Astrocyte (in vitro differentiated cells and primary cell): ENCODE measurements around the gene SPOCK1. TPM values are rescaled to one million over a fixed set of nuclear protein-coding genes. Genes with fewer than 3 reads are reported as not detected.

Experiments
- DNase-seq: peaks from one replicate; pipeline ENCODE4 v3.0.0-alpha.2; 2010; ENCODE audit warnings: low read depth
- FAIRE-seq: peaks from 2 replicates; lab custom pipeline; 2011; peaks lifted over from hg19 to GRCh38; lab: Jason Lieb, UNC
- H2AFZ ChIP-seq: 2 replicates; pipeline ENCODE4 v1.6.0; 2012; ENCODE audit warnings: low read depth, low read length, inconsistent platforms
- H3K27ac ChIP-seq: 2 replicates; pipeline ENCODE4 v1.5.1; 2011; ENCODE audit warnings: low read depth, low read length, inconsistent platforms
- H3K27me3 ChIP-seq: 2 replicates; pipeline ENCODE4 v1.6.0; 2011; ENCODE audit warnings: low read length, inconsistent platforms; ENCODE audit not compliant: insufficient read depth
- H3K36me3 ChIP-seq: 2 replicates; pipeline ENCODE4 v1.5.1; 2011; ENCODE audit warnings: low read length, inconsistent platforms; ENCODE audit not compliant: insufficient read depth
- H3K4me1 ChIP-seq: 2 replicates; pipeline ENCODE4 v1.5.1; 2011; ENCODE audit warnings: low read length, inconsistent platforms; ENCODE audit not compliant: insufficient read depth
- H3K4me2 ChIP-seq: 2 replicates; pipeline ENCODE4 v1.6.0; 2012; ENCODE audit warnings: low read length, inconsistent platforms
- H3K4me3 ChIP-seq: 2 replicates; pipeline ENCODE4 v1.5.1; 2011; ENCODE audit warnings: low read depth, mild to moderate bottlenecking, low read length, inconsistent platforms; ENCODE audit not compliant: insufficient read depth
- H3K79me2 ChIP-seq: 2 replicates; pipeline ENCODE4 v1.6.0; 2012; ENCODE audit warnings: mild to moderate bottlenecking, low read length, inconsistent platforms; ENCODE audit not compliant: insufficient read depth
- H3K9ac ChIP-seq: 2 replicates; pipeline ENCODE4 v1.6.0; 2012; ENCODE audit warnings: mild to moderate bottlenecking, low read length, inconsistent platforms
- H3K9me3 ChIP-seq: 2 replicates; pipeline ENCODE4 v1.5.1; 2012; ENCODE audit warnings: low read depth, mild to moderate bottlenecking, low read length, inconsistent platforms; ENCODE audit not compliant: insufficient read depth
- H4K20me1 ChIP-seq: 2 replicates; pipeline ENCODE4 v1.6.0; 2012; ENCODE audit warnings: low read length, inconsistent platforms; ENCODE audit not compliant: insufficient read depth
- H3K27ac Mint-ChIP-seq: one replicate; pipeline ENCODE4 v1.8.0; 2021; ENCODE audit warnings: mild to moderate bottlenecking, mixed read lengths; ENCODE audit not compliant: unreplicated experiment
- H3K27me3 Mint-ChIP-seq: one replicate; pipeline ENCODE4 v1.8.0; 2021; ENCODE audit warnings: low read depth, mixed read lengths; ENCODE audit not compliant: unreplicated experiment
- H3K36me3 Mint-ChIP-seq: one replicate; pipeline ENCODE4 v1.8.0; 2021; ENCODE audit warnings: low read depth, mixed read lengths; ENCODE audit not compliant: unreplicated experiment
- H3K4me1 Mint-ChIP-seq: one replicate; pipeline ENCODE4 v1.8.0; 2021; ENCODE audit warnings: low read depth, mixed read lengths; ENCODE audit not compliant: unreplicated experiment
- H3K4me3 Mint-ChIP-seq: one replicate; pipeline ENCODE4 v1.8.0; 2021; ENCODE audit warnings: mild to moderate bottlenecking, moderate library complexity, mixed read lengths; ENCODE audit not compliant: unreplicated experiment
- H3K9me3 Mint-ChIP-seq: one replicate; pipeline ENCODE4 v1.8.0; 2021; ENCODE audit warnings: mild to moderate bottlenecking, mixed read lengths; ENCODE audit not compliant: unreplicated experiment
- CTCF ChIP-seq: IDR thresholded peaks from 2 replicates; pipeline ENCODE4 v1.5.1; 2011; ENCODE audit warnings: low read depth, mild to moderate bottlenecking, inconsistent platforms, low read length, moderate library complexity; ENCODE audit not compliant: insufficient read depth
- EZH2 ChIP-seq: IDR thresholded peaks from 2 replicates; pipeline ENCODE4 v1.6.1; 2012; ENCODE audit warnings: mild to moderate bottlenecking, low read length, inconsistent platforms; ENCODE audit not compliant: insufficient read depth
- total RNA-seq: library from RNA; stranded (reverse); gene quantifications from 2 replicates; pipeline ENCODE4 v1.2.1, GENCODE V29; 2021

Gene SPOCK1
- total RNA-seq, 1 donor from 2014 or later, result 53.5 TPM

DNA sequence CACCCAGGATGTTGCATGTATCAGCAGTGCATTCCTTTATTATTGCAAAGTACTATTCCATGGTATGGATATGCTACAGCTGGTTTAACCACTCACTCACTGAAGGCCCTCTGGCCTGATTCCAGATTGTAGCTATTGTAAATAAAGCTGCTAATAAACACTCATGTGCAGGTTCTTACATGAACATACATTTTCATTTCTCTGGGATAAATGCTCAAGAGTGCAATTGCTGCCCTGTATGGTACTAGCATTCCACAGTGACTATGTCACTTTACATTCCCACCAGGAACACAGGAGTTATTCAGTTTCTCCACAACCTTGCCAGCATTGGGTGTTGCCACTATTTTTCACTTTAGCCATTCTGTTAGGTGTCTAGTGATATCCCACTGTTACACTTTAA is 267.6 kb downstream of the SPOCK1 start:
- Mint-ChIP-seq H3K4me3 (no peak overlapping the region), H3K9me3 (no peaks in the 10 kb centered on the region), H3K4me1 (peaks cover 9% of the 10 kb centered on the region), H3K27ac (no peak overlapping the region), H3K36me3 (no peaks in the 10 kb centered on the region), H3K27me3 (peaks cover 4% of the 10 kb centered on the region)
- DNase-seq (peak; percentile 47), FAIRE-seq (peak; percentile 41)
- Histone ChIP-seq H3K4me3 (no peak overlapping the region), H4K20me1 (peaks cover 6% of the 10 kb centered on the region), H3K4me1 (peaks cover 13% of the 10 kb centered on the region), H3K36me3 (no peaks in the 10 kb centered on the region), H3K27me3 (no peaks in the 10 kb centered on the region), H3K79me2 (no peaks in the 10 kb centered on the region), H3K9me3 (no peaks in the 10 kb centered on the region), H3K4me2 (no peak overlapping the region), H3K27ac (no peak overlapping the region), H2AFZ (no peak overlapping the region), H3K9ac (no peak overlapping the region)
- TF ChIP-seq EZH2 (no peak), CTCF (no peak)

DNA sequence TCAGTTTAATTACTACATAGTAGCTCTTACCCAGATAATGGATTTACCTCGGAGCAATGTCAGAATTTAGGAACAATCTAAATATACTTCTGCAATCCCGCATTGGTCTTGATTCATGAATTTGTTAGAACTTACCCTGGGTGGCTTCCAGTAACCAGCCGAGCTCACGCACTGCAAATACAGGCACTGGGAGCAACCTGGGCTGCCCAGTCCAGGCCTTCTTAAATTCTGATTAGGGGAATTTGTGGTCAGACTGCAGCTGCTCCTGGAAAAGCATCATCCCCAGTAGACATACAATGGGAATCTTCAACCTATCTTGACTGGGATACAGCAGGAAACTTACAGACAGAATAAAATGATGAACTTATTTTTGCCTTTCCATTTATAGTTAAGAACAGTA is 270.3 kb downstream of the SPOCK1 start:
- peaks cover 8% of the 10 kb centered on the region for H3K27me3 Mint-ChIP-seq
- Histone ChIP-seq H2AFZ (no peak overlapping the region), H3K79me2 (peaks cover 7% of the 10 kb centered on the region), H3K4me2 (no peak overlapping the region), H3K4me3 (no peak overlapping the region), H3K4me1 (no peaks in the 10 kb centered on the region), H3K27ac (no peak overlapping the region), H3K9me3 (no peaks in the 10 kb centered on the region), H4K20me1 (peaks cover 18% of the 10 kb centered on the region), H3K36me3 (no peaks in the 10 kb centered on the region), H3K9ac (no peak overlapping the region), H3K27me3 (no peaks in the 10 kb centered on the region)
- H3K36me3 Mint-ChIP-seq, result no peaks in the 10 kb centered on the region
- TF ChIP-seq CTCF (no peak), EZH2 (no peak)
- FAIRE-seq (no peak), DNase-seq (no peak)
- H3K4me1 Mint-ChIP-seq, result no peaks in the 10 kb centered on the region
- H3K9me3 Mint-ChIP-seq, result no peaks in the 10 kb centered on the region
- H3K4me3 Mint-ChIP-seq, result no peak overlapping the region
- H3K27ac Mint-ChIP-seq, result no peak overlapping the region

GRCh38 chr5:137226081-137226480 is 273.0 kb downstream of the SPOCK1 start:
- no peaks in the 10 kb centered on the region for H3K4me1 ChIP-seq
- FAIRE-seq (no peak), DNase-seq (no peak)
- Mint-ChIP-seq H3K4me3 (no peak overlapping the region), H3K27ac (no peak overlapping the region), H3K4me1 (no peaks in the 10 kb centered on the region), H3K27me3 (peaks cover 8% of the 10 kb centered on the region), H3K9me3 (no peaks in the 10 kb centered on the region), H3K36me3 (no peaks in the 10 kb centered on the region)
- H3K4me2 ChIP-seq, result no peak overlapping the region
- H3K9me3 ChIP-seq, result no peaks in the 10 kb centered on the region
- no peak overlapping the region for H3K4me3 ChIP-seq
- H3K27ac ChIP-seq, result no peak overlapping the region
- TF ChIP-seq EZH2 (no peak), CTCF (no peak)
- H3K27me3 ChIP-seq, result no peaks in the 10 kb centered on the region
- no peak overlapping the region for H3K9ac ChIP-seq
- peaks cover 7% of the 10 kb centered on the region for H3K79me2 ChIP-seq
- H4K20me1 ChIP-seq, result peaks cover 18% of the 10 kb centered on the region
- H3K36me3 ChIP-seq, result no peaks in the 10 kb centered on the region
- no peak overlapping the region for H2AFZ ChIP-seq
